ENCODE measurements around the gene SAP30BP. TPM values are rescaled to one million over a fixed set of nuclear protein-coding genes. Genes with fewer than 3 reads are reported as not detected.

SAP30BP gene
- total and polyA plus RNA-seq, 8 donors, result 58.9 to 111 (median 101) TPM

DNA sequence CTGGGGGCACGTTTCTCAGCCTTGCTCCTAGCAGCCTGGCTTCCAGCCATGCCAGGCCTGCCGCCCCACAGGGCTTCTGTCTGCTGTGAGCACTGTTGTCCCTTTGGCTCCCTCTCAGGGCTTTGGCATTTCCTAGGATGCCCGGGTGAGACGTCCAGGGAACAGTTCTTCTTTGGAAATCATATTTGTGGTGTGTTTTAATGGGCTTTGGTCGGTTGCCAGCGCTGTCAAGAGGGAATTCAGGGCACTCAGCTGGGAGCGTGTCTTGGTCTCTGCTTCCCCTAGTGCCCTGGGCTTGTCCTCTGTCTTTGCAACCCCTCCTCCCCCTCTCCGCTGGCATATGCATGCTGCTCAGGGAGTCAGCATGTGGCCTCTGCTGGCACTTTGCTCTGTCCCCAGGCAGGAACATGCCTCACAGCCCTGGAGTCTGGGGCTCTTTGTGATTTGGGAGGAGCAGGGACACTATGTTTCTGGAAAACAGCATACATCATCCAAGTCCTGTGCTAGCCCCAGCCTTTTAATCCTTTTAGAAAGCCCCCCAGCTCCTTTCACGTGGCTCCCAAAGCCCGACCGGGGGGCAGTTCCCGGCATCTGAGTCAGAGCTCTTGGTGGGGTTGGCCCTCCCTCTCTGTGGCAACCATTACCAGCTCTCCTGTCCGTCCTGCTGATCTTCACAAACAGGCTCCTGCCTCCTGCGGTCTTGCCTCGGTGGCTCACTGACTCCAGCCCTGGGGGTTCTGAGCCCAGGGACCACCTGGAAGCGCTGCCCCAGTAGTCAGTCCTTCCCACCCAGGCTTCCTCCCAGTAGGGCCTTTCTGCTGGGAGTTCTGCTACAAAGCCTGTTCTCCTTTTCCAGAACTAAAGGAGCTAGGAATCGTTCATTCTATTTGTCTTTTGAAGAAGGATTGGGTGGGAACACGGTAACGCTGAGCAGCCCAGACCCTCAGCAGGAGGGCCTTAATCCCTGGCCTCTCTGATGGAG, 26.7 kb downstream of the SAP30BP start:
- TF ChIP-seq, protein P1, sequence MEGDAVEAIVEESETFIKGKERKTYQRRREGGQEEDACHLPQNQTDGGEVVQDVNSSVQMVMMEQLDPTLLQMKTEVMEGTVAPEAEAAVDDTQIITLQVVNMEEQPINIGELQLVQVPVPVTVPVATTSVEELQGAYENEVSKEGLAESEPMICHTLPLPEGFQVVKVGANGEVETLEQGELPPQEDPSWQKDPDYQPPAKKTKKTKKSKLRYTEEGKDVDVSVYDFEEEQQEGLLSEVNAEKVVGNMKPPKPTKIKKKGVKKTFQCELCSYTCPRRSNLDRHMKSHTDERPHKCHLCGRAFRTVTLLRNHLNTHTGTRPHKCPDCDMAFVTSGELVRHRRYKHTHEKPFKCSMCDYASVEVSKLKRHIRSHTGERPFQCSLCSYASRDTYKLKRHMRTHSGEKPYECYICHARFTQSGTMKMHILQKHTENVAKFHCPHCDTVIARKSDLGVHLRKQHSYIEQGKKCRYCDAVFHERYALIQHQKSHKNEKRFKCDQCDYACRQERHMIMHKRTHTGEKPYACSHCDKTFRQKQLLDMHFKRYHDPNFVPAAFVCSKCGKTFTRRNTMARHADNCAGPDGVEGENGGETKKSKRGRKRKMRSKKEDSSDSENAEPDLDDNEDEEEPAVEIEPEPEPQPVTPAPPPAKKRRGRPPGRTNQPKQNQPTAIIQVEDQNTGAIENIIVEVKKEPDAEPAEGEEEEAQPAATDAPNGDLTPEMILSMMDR (IDR thresholded peaks at IDR 0.05), result no peak
- Histone ChIP-seq H3K27ac (peak overlapping the region in 1 of 2 donors; percentile 33), H3K4me3 (no peak overlapping the region), H3K9me3 (no peaks in the 10 kb centered on the region), H3K36me3 (peaks cover 0 to 80% of the 10 kb centered on the region in 2 donors), H3K27me3 (no peaks in the 10 kb centered on the region), H3K4me1 (peaks cover 20 to 66% of the 10 kb centered on the region in 2 donors)
- intact Hi-C loops (cut with DNase I), result no loop called here
- ATAC-seq (peak; percentile 73), DNase-seq (peak in 3 of 4 donors; percentile 17 to 76 (median 42))

DNA sequence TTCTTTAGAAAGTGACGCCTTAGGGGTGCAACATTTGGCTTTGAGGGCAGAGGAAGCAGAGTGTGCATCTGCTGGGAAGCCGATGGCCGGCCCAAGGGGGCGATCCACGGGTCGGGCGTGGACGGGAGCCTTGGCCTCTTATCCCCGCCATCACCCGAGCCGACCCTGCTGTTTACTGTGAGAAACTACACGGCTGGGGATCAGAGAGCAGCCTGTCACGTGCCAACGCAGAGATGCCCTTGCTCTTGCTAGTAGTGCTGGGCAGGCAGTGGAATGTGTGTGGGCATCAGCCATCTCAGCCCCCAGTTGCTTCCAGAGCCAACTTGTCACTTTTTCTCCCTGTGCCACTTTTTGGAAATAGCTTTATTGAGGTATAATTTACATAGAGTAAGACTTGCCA, 27.4 kb downstream of the SAP30BP start:
- no peak overlapping the region for H3K4me3 ChIP-seq
- H3K27ac ChIP-seq, result no peak overlapping the region
- H3K9me3 ChIP-seq, result no peaks in the 10 kb centered on the region
- no peaks in the 10 kb centered on the region for H3K27me3 ChIP-seq
- peaks cover 17 to 63% of the 10 kb centered on the region in 2 donors for H3K4me1 ChIP-seq
- intact Hi-C loops (cut with DNase I), result no loop called here
- ATAC-seq (no peak), DNase-seq (no peak)
- peaks cover 0 to 83% of the 10 kb centered on the region in 2 donors for H3K36me3 ChIP-seq
- TF ChIP-seq, protein P1 (IDR thresholded peaks at IDR 0.05), result no peak

DNA sequence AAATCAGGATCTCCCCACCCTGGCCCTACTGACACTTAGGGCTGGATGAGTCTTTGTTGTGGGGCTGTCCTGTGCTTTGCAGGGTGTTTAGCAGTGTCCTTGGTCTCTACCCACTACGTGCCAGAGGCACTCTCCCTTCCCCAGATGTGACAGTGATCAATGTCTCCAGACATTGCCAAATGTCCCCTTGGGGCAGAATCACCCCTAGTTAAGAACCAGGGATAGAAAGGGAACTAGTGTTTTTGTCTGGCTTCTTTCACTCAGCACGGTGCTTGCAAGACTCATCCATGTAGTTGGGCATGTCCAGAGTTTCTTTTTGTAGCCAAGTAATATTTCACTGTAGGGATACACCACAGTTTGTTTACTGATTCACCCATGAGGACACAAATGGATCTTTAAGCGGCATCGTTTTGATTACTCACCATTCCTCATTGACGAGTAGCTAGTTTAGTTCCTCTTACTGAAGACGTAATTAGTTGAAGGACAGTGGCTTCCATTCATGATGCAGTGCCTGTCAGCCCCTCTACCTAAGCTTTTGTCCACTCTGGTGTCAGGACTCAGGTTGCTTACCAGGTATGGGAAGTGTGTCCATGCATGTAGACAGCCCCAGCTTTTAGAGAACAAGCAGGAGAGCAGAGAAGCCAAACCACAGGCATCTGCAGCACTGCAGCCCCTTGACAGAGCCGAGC, 28.1 kb downstream of the SAP30BP start:
- no peak overlapping the region for H3K27ac ChIP-seq
- intact Hi-C loops (cut with DNase I), result no loop called here
- DNase-seq (no peak), ATAC-seq (no peak)
- TF ChIP-seq, protein P1 (IDR thresholded peaks at IDR 0.05), result no peak
- H3K9me3 ChIP-seq, result no peaks in the 10 kb centered on the region
- H3K36me3 ChIP-seq, result peaks cover 0 to 91% of the 10 kb centered on the region in 2 donors
- no peaks in the 10 kb centered on the region for H3K27me3 ChIP-seq
- no peak overlapping the region for H3K4me3 ChIP-seq
- H3K4me1 ChIP-seq, result peaks cover 17 to 61% of the 10 kb centered on the region in 2 donors

DNA sequence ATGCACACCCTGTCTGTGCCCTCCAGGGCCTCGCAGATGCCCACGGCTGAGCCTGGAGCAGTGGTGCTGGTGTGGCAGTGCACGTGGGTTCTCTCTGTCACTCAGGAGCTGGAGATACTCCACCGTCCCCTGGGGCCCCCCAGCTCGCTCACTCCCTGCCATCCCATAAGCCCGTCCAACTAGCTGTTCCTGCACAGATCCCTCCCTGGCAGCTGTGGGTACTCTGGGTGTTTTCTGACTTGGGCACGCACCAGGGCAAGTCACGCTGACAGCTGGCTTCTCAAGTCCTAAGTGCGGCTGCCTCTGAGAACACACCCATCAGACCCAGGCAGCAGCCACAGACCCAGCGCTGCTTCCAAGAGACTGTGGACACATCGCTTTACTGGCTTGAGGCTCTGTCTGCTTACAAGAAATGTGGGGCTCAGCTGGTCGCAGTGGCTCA, 28.7 kb downstream of the SAP30BP start:
- Histone ChIP-seq H3K4me1 (peaks cover 17 to 57% of the 10 kb centered on the region in 2 donors), H3K4me3 (no peak overlapping the region), H3K9me3 (no peaks in the 10 kb centered on the region), H3K27me3 (no peaks in the 10 kb centered on the region), H3K36me3 (peaks cover 0 to 91% of the 10 kb centered on the region in 2 donors), H3K27ac (no peak overlapping the region)
- ATAC-seq, result no peak
- intact Hi-C loops (cut with DNase I), result no loop called here
- no peak for DNase-seq
- TF ChIP-seq, protein P1 (IDR thresholded peaks at IDR 0.05), result no peak
